ENCODE data around the gene SPAG5. TPM values are rescaled to one million over a fixed set of nuclear protein-coding genes. Genes with fewer than 3 reads are reported as not detected.

The SPAG5 gene
- total RNA-seq, 4 donors from 2014 or later: 5.7 to 11.4 (median 7.6) TPM

DNA sequence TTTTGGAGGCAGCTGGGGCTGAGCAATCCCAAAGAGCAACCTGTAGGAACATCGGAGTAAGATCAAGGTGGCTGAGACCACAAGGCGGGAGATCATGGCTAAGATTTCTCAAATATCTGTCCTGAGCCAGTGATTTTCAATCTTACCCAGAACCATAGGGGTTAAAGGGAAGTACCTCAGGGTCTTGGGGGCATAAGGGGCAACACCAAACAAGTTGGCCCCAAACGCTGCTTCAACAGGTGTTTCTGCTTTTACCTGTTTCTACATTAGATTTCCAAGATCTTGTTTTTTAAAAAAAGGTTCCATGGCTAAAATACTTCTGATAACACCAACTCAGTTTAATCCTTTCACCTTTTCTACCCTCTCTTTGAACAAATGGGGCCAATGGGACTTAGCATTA, 43.8 kb downstream of the SPAG5 start:
- TF ChIP-seq, protein P1, sequence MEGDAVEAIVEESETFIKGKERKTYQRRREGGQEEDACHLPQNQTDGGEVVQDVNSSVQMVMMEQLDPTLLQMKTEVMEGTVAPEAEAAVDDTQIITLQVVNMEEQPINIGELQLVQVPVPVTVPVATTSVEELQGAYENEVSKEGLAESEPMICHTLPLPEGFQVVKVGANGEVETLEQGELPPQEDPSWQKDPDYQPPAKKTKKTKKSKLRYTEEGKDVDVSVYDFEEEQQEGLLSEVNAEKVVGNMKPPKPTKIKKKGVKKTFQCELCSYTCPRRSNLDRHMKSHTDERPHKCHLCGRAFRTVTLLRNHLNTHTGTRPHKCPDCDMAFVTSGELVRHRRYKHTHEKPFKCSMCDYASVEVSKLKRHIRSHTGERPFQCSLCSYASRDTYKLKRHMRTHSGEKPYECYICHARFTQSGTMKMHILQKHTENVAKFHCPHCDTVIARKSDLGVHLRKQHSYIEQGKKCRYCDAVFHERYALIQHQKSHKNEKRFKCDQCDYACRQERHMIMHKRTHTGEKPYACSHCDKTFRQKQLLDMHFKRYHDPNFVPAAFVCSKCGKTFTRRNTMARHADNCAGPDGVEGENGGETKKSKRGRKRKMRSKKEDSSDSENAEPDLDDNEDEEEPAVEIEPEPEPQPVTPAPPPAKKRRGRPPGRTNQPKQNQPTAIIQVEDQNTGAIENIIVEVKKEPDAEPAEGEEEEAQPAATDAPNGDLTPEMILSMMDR (IDR thresholded peaks at IDR 0.05): no peak
- TF ChIP-seq POLR2A (IDR thresholded peaks at IDR 0.05) (no peak), EP300 (IDR thresholded peaks at IDR 0.05) (no peak)
- Histone ChIP-seq H3K4me1 (peaks cover 0 to 25% (median 7%) of the 10 kb centered on the region in 4 donors), H3K27ac (no peak overlapping the region), H3K27me3 (no peaks in the 10 kb centered on the region), H3K36me3 (peaks cover 6 to 69% (median 30%) of the 10 kb centered on the region in 3 donors), H3K4me3 (no peak overlapping the region), H3K9me3 (no peaks in the 10 kb centered on the region)
- DNase-seq (ENCODE audit: low spot score in 2 of 2): no peak
- WGBS, 2 donors: 87 to 94% methylated on average over 3 of the region's 3 CpGs

DNA sequence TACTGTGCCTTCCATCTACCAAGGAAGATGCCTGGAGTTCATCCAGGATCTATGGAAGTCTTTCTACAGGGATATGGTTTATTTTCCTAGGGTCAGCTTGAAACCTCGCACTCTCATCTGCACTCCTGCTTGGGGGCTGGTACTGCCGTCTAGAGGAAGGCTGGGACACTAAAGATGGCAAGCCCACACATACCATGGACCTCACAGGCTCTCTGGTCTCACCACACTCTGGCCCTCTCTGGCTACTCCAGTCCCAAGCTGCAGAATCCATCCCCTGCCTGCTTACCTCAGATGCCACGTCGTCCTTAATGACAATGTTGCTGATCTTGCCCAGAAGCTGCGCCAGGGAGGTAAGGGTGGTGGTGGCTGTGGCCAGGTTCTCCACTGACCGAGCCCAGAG, 44.3 kb downstream of the SPAG5 start:
- Histone ChIP-seq H3K27me3 (no peaks in the 10 kb centered on the region), H3K4me1 (peaks cover 0 to 29% (median 7%) of the 10 kb centered on the region in 4 donors), H3K4me3 (no peak overlapping the region), H3K9me3 (no peaks in the 10 kb centered on the region), H3K27ac (no peak overlapping the region), H3K36me3 (peaks cover 6 to 64% (median 26%) of the 10 kb centered on the region in 3 donors)
- no peak for DNase-seq (ENCODE audit: low spot score in 2 of 2)
- TF ChIP-seq EP300 (IDR thresholded peaks at IDR 0.05): no peak
- TF ChIP-seq POLR2A (IDR thresholded peaks at IDR 0.05): no peak
- TF ChIP-seq, protein P1 (IDR thresholded peaks at IDR 0.05): no peak
- WGBS, 2 donors: 75 to 93% methylated on average over 6 of the region's 6 CpGs

DNA sequence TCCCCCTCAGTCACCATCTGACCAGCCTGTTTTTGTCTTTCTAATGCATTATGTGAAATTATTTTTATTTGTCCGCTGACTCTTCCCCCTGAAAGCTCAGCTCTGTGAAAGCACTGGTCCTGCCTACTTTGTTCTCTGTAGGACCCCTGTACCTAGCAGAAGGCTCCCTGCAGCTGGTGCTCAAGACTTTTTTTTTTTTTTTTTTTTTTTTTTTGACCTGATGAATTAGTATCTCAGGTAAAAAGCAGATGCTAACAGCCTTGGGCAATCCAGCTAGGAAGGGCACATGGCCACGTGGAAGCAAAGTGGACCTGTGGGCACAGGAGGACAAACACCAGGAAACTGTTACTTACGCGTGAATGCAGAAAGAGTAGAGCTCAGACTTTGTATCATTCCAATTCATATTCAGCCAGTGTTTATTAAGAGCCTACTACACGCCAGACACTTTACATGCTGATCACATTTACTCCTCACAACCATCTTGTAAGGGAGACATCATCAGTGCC, 45.8 kb downstream of the SPAG5 start:
- WGBS, 2 donors: 83 to 92% methylated on average over 5 of the region's 5 CpGs
- TF ChIP-seq EP300 (IDR thresholded peaks at IDR 0.05) (no peak), POLR2A (IDR thresholded peaks at IDR 0.05) (no peak)
- TF ChIP-seq, protein P1 (IDR thresholded peaks at IDR 0.05): no peak
- Histone ChIP-seq H3K9me3 (no peaks in the 10 kb centered on the region), H3K4me1 (peaks cover 0 to 37% (median 9%) of the 10 kb centered on the region in 4 donors), H3K27ac (peak overlapping the region in 3 of 4 donors; percentile 47 to 82 (median 80)), H3K4me3 (peak overlapping the region in 1 of 4 donors; percentile 74), H3K36me3 (peaks cover 6 to 49% (median 24%) of the 10 kb centered on the region in 3 donors), H3K27me3 (no peaks in the 10 kb centered on the region)
- DNase-seq (ENCODE audit: low spot score in 2 of 2): no peak

DNA sequence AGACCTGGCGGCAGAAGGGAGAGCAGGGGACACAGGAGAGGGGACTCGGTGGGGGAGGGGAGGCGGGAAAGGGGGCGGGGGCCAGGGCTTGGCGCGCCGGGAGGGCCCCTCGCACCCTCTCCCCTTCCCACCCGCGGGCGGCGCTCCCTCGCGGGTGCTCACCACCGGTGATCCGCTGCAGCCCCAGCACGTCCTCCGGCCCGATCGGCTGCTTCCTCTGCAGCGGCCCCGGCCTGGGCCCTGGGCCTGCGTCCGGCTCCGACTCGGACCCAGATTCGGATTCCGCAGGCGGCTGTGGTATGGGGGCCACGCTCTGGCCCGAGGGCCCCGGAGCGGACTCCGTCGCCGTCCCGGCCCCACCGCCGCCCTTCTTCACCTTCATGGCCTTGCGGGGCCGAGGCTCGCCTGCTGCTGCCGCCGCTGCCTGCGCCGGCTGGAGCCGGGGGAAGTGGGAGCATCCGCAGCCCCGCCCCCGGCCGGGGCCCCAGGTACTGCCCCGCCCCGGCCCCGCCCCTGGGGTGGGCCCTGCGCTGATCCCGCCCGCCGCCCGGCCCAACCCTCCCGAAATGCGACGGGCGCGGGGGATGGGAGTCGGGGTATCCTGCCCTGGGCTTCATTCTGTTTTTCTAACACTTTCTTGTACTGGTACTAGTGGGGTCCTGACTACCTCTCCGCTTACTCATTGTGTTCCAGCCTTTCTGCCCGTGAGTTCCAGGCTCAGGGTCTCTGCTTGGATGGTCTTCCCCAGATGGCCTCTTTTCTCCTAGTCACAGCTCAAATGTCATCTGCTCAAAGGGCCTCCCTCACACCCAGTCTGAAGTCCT, 46.4 kb downstream of the SPAG5 start, which contains the start of gene UNC119:
UNC119 (minus strand) TSS at position 449 of the 824 bp plus-strand sequence; CDS start at position 382, 67 bp downstream.
- WGBS, 2 donors: 1 to 2% methylated on average over 48 to 51 of the region's 67 CpGs
- peaks cover 0 to 37% (median 9%) of the 10 kb centered on the region in 4 donors for H3K4me1 ChIP-seq
- DNase-seq (ENCODE audit: low spot score in 2 of 2): peak; percentile 44 to 51

More for the DNA sequence above, 46.4 kb downstream of the SPAG5 start, which contains the start of gene UNC119:
- no peaks in the 10 kb centered on the region for H3K9me3 ChIP-seq
- H3K27ac ChIP-seq: peak within 1 kb of the TSS; percentile 16 to 82 (median 64)
- peak within 1 kb of the TSS; percentile 67 to 95 (median 72) for H3K4me3 ChIP-seq
- peaks cover 6 to 44% (median 24%) of the 10 kb centered on the region in 3 donors for H3K36me3 ChIP-seq
- peak in 1 of 2 donors; percentile 39 for TF ChIP-seq POLR2A (IDR thresholded peaks at IDR 0.05)
- TF ChIP-seq, protein P1 (IDR thresholded peaks at IDR 0.05): no peak
- peak in 1 of 2 donors; percentile 60 for TF ChIP-seq EP300 (IDR thresholded peaks at IDR 0.05)
- no peaks in the 10 kb centered on the region for H3K27me3 ChIP-seq

Data from tibial nerve (tissue), 4 donors.